NCI-H82 treated with DMSO at 0.1 percent for 48 hours (cell line): ENCODE results near the gene PAAF1.
"Not testable (repeated sequence)": the region's sequence is repeated elsewhere in the genome, so short reads cannot be mapped to it uniquely, and the experiment has no call there.

Experiments used
- DNase-seq: peaks from one replicate; lab custom pipeline; 2025; ENCODE audit not compliant: unreplicated experiment; lab: John Stamatoyannopoulos, UW

The PAAF1 gene

DNA sequence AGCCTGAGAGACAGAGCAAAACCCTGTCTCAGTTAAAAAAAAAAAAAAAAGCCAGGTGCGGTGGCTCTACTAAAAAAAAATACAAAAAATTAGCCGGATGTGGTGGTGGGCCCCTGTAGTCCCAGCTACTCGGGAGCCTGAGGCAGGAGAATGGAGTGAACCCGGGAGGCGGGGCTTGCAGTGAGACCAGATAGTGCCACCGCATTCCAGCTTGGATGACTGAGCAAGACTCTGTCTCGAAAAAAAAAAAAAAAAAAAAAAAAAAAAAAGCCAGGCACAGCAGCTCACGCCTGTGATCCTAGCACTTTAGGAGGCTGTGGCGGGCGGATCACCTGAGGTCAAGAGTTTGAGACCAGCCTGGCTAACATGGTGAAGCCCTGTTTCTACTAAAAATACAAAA lies 3.6 kb downstream of the PAAF1 start:
- not testable (repeated sequence) for DNase-seq

DNA sequence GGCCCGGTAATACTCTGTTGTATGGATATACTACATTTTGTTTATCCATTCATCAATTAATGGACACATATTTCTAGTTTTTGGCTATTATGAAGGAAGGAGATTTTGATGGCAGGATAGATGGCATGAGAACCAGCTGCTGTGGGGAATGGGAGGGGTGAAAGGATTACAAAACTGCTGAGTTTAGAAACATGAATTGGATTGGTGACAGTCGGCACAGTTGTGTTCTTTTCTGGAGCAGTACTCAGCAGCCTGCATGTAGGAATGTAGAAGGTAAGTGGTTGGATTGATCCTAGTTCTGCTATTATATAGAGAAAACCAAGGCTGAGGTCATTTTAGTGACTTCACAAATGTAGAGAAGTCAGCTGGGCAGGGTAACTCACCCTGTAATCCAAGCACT lies 7.1 kb downstream of the PAAF1 start:
- no peak for DNase-seq

DNA sequence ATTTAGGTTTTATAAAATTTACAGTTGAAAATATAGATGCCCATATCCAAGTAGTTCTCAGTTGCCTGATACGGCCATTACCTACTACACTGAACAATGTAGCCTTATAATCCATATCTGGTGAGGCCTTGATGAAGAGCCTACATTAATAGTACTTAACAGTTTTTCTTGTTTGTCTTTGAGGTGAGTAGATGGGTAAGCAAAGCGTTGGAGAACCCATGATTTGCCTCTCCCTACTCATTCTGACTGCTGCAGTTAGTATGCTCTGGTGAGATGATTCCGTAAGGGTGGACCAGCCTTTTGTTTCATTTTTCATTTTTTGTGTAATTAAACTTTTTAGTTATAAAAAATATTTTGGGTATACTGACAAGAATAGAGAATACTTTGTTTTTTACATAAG lies 11.4 kb downstream of the PAAF1 start:
- no peak for DNase-seq

GRCh38 chr11:73889019-73889418 lies 12.2 kb downstream of the PAAF1 start:
- DNase-seq, result no peak

- no peak for DNase-seq
Observed at GRCh38 chr11:73889536-73889935, 12.7 kb downstream of the PAAF1 start.

GRCh38 chr11:73893041-73893440 lies 16.2 kb downstream of the PAAF1 start:
- no peak for DNase-seq

GRCh38 chr11:73894725-73895335 lies 18.0 kb downstream of the PAAF1 start:
- DNase-seq, result no peak

DNA sequence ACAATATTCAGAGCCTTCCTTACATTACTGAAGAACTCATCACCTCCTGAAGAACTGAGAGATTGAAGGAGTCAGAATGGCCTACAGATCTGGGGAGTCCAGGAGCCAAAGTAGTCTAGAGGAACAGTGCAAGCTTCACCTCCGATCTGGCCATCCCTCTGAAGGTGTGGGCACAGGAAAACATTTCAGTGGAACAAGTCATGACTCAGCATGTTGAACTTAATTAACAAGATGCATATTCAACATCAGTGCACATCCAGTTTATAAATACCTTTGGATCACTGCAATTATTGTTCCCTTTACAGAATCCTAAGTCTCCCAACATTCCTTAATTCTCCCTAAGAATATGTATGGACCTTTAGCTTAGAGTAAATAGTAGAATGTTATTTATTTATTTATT lies 25.5 kb downstream of the PAAF1 start:
- DNase-seq, result no peak

GRCh38 chr11:73907191-73907590 lies 30.4 kb downstream of the PAAF1 start:
- no peak for DNase-seq

- no peak for DNase-seq
Observed at GRCh38 chr11:73912026-73912425, 35.2 kb downstream of the PAAF1 start.

- DNase-seq, result no peak
Observed at GRCh38 chr11:73913472-73913871, 36.7 kb downstream of the PAAF1 start.

GRCh38 chr11:73914284-73914683 lies 37.5 kb downstream of the PAAF1 start:
- DNase-seq, result no peak

- DNase-seq, result no peak
Observed at GRCh38 chr11:73916435-73916834, 39.6 kb downstream of the PAAF1 start.

- DNase-seq, result no peak
Observed at GRCh38 chr11:73921180-73921579, 44.4 kb downstream of the PAAF1 start.

GRCh38 chr11:73929388-73929787 lies 52.6 kb downstream of the PAAF1 start:
- no peak for DNase-seq

- peak; percentile 74 for DNase-seq
Observed at GRCh38 chr11:73931039-73931645, 54.3 kb downstream of the PAAF1 start.

DNA sequence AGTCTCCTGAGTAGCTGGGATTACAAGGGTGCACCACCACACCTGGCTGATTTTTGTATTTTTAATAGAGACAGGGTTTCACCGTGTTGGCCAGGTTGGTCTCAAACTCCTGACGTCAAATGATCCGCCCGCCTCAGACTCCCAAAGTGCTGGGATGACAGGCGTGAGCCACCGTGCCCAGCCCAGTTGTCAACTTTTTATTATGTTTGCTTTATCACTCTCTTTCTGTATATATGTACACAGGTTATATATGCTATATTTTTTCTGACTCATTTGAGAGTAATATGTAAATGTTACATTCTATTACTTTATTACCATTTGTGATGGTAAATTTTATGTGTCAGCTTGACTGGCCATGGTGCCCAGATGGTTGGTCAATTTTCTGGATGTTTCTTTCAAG lies 55.2 kb downstream of the PAAF1 start:
- DNase-seq, result no peak

DNA sequence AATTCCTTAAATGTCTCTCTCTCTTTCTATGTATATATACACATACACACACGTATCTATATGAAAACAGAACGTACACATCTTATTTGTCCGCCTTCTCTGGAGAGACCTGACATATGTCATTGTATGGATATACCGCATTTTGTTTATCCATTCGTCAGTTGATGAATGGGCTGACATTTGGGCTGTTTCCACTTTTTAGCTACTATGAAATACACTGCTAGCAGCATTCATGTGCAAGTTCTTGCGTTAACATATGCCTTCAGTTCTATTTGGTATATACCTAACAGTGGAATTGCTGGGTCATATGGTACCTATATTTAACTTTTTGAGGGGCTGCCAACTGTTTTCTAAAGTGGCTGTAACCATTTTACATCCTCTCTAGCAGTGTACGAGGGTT lies 56.0 kb downstream of the PAAF1 start:
- DNase-seq, result no peak

- not testable (repeated sequence) for DNase-seq
Observed at GRCh38 chr11:73936047-73936446, 59.2 kb downstream of the PAAF1 start.

DNA sequence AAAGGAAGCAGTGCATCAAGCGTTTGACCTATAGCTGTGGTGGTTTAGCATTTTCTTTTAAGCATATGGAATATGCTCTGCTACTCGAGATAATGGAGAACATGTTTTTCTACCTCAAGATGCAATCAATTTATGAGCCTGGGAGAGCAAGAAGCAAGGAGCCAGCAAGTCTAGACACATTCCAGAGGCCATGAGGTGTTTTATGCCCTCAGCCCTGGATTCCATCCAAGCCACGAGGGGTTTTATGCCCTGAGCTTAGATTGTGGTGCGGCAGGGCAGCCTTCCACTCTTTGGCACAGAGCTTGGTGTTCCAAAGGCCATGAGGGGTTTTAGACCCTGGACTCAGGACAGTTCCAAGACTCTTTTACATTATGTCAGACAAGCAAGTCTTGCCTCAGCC lies 62.3 kb downstream of the PAAF1 start:
- DNase-seq, result no peak

GRCh38 chr11:73940801-73941570 lies 64.2 kb downstream of the PAAF1 start:
- no peak for DNase-seq

DNA sequence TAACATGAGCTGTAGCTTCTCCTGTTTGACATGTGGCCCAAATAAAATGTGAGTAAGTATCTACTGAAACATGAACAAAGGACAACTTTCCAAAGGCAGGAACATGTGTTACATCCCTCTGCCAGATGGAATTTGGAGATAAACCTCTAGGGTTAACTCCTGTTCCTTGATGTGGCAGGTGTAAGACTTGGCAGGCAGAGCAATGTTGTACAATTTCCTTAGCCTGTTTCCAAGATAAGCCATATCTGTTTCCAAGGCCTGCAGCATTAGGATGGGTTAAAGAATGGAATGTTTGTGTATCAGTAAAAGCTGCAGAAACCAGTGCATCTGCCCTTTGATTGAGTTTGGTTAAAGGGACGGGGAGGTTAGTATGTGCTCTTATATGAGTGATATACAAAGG lies 65.2 kb downstream of the PAAF1 start:
- no peak for DNase-seq
